GM21576 (cell line): Measurements from ENCODE around the gene GBX1.

Experiments
- ATAC-seq: cut with Tn5 transposase; IDR thresholded peaks from one replicate; pipeline ENCODE4 v1.9.1; 2021; ENCODE audit warnings: mild to moderate bottlenecking, moderate library complexity; ENCODE audit not compliant: unreplicated experiment

GBX1 gene

GRCh38 chr7:151194188-151194587, 26.7 kb upstream of the GBX1 start:
- no peak for ATAC-seq

GRCh38 chr7:151193203-151193978, 25.9 kb upstream of the GBX1 start:
- no peak for ATAC-seq

GRCh38 chr7:151192002-151192539, 24.6 kb upstream of the GBX1 start:
- ATAC-seq, result no peak

- no peak for ATAC-seq
Observed at GRCh38 chr7:151191544-151191943, 24.1 kb upstream of the GBX1 start.

GRCh38 chr7:151189038-151189437, 21.5 kb upstream of the GBX1 start:
- no peak for ATAC-seq

- ATAC-seq, result no peak
Observed at GRCh38 chr7:151188252-151188542, 20.7 kb upstream of the GBX1 start.

GRCh38 chr7:151187409-151188251, 20.1 kb upstream of the GBX1 start:
- ATAC-seq, result no peak

- ATAC-seq, result no peak
Observed at GRCh38 chr7:151186640-151187408, 19.3 kb upstream of the GBX1 start, which contains the start of gene ASB10. TSS of gene ASB10 (minus strand) at chr7:151187250. CDS start at chr7:151187130, 120 bp downstream.

- no peak for ATAC-seq
Observed at GRCh38 chr7:151185762-151186639, 18.5 kb upstream of the GBX1 start.

- no peak for ATAC-seq
Observed at GRCh38 chr7:151181011-151181431, 13.5 kb upstream of the GBX1 start.

GRCh38 chr7:151179946-151180345, 12.5 kb upstream of the GBX1 start:
- ATAC-seq, result no peak

GRCh38 chr7:151179287-151179860, 11.9 kb upstream of the GBX1 start:
- no peak for ATAC-seq

GRCh38 chr7:151178831-151179230, 11.3 kb upstream of the GBX1 start:
- ATAC-seq, result no peak

- no peak for ATAC-seq
Observed at GRCh38 chr7:151178236-151178635, 10.7 kb upstream of the GBX1 start.

- ATAC-seq, result no peak
Observed at GRCh38 chr7:151177310-151177709, 9.8 kb upstream of the GBX1 start.

GRCh38 chr7:151176401-151176800, 8.9 kb upstream of the GBX1 start:
- ATAC-seq, result no peak

- ATAC-seq, result no peak
Observed at GRCh38 chr7:151175793-151176311, 8.4 kb upstream of the GBX1 start.

- no peak for ATAC-seq
Observed at GRCh38 chr7:151175047-151175792, 7.7 kb upstream of the GBX1 start.
